Esophagus squamous epithelium (tissue), 5 donors: ENCODE data around the gene MLLT10. TPM values are rescaled to one million over a fixed set of nuclear protein-coding genes. Genes with fewer than 3 reads are reported as not detected.

Experiments
- DNase-seq: peaks from one replicate; lab custom pipeline; 2025; lab: John Stamatoyannopoulos, UW
- H3K27ac ChIP-seq, 4 donors: fragments of 200-600 bp; sonication (generic); one replicate each; pipeline ENCODE4 v1.5.1; 2016 to 2019; ENCODE audit warnings: mild to moderate bottlenecking in 1 of 4
- H3K27me3 ChIP-seq, 4 donors: fragments of 200-600 bp; sonication (generic); 1 replicate in 3 of 4; 2 replicates in 1 of 4; pipeline versions ENCODE4 v1.5.1 to v1.6.0; 2017 to 2021; ENCODE audit warnings: antibody characterized with exemption in 1 of 4
- H3K36me3 ChIP-seq, 3 donors: fragments of 200-600 bp; sonication (generic); one replicate each; pipeline ENCODE4 v1.5.1; 2016 to 2019
- H3K4me1 ChIP-seq, 3 donors: fragments of 200-600 bp; sonication (generic); one replicate each; pipeline ENCODE4 v1.5.1; 2017 to 2019
- H3K4me3 ChIP-seq, 4 donors: fragments of 200-600 bp; sonication (generic); 1 replicate in 3 of 4; 2 replicates in 1 of 4; pipeline ENCODE4 v1.5.1; 2016 to 2019; ENCODE audit warnings: mild to moderate bottlenecking in 2 of 4, moderate library complexity in 1 of 4
- H3K9me3 ChIP-seq, 3 donors: fragments of 200-600 bp; sonication (generic); one replicate each; pipeline ENCODE4 v1.5.1; 2016 to 2019
- POLR2A ChIP-seq, 4 donors: fragments of 450-650 bp; IDR thresholded peaks; one replicate each; pipeline ENCODE4 v1.6.1; 2017; ENCODE audit warnings: antibody characterized with exemption in 4 of 4, mild to moderate bottlenecking in 4 of 4, moderate library complexity in 3 of 4
- WGBS, 2 donors: methylation state at CpG; one replicate each; pipeline ENCODE4 v1.1.5; 2018; 5-methylcytosine and 5-hydroxymethylcytosine counted together
- intact Hi-C: fragments of 100-400 bp; cut with DNase I; formaldehyde crosslinking; loops from one replicate; pipeline ENCODE4 v1.15.0; 2022
- total RNA-seq, 4 donors: library from RNA; depleted of rRNA; stranded (reverse); fragments of >200 nt; gene quantifications; one replicate each; pipeline ENCODE4 v1.1.0, GENCODE V29; 2016
- TF ChIP-seq, protein P1 (sequence below), 6 experiments: fragments of 450-650 bp in 4 of 6; fragments of 200-600 bp in 2 of 6; sonication (generic) in 2 of 6; IDR thresholded peaks; one replicate each; pipeline ENCODE4 v1.5.1; 2016 to 2019; ENCODE audit warnings: antibody characterized with exemption in 6 of 6, mild to moderate bottlenecking in 4 of 6, moderate library complexity in 4 of 6
- donor health status: DM: yes; HTN: yes; CAD: no.

Gene MLLT10
- total RNA-seq, 4 donors from 2014 or later, result 22.7 to 49.6 (median 32.4) TPM

- H3K27me3 ChIP-seq, result peaks cover 0 to 38% (median 0%) of the 10 kb centered on the region in 4 donors
- peak overlapping the region; percentile 63 to 81 (median 77) for H3K27ac ChIP-seq
- peak overlapping the region; percentile 54 to 80 (median 76) for H3K4me3 ChIP-seq
- WGBS, 2 donors, result 2 to 8% methylated on average over 11 to 17 of the region's 37 CpGs
- peaks cover 8 to 39% (median 8%) of the 10 kb centered on the region in 3 donors for H3K4me1 ChIP-seq
- H3K9me3 ChIP-seq, result no peaks in the 10 kb centered on the region
- intact Hi-C loops, result loop anchor here (10.0 kb wide), 1 partner anchor 222 kb away; no protein-coding TSS in a partner anchor
- TF ChIP-seq, protein P1, sequence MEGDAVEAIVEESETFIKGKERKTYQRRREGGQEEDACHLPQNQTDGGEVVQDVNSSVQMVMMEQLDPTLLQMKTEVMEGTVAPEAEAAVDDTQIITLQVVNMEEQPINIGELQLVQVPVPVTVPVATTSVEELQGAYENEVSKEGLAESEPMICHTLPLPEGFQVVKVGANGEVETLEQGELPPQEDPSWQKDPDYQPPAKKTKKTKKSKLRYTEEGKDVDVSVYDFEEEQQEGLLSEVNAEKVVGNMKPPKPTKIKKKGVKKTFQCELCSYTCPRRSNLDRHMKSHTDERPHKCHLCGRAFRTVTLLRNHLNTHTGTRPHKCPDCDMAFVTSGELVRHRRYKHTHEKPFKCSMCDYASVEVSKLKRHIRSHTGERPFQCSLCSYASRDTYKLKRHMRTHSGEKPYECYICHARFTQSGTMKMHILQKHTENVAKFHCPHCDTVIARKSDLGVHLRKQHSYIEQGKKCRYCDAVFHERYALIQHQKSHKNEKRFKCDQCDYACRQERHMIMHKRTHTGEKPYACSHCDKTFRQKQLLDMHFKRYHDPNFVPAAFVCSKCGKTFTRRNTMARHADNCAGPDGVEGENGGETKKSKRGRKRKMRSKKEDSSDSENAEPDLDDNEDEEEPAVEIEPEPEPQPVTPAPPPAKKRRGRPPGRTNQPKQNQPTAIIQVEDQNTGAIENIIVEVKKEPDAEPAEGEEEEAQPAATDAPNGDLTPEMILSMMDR (IDR thresholded peaks at IDR 0.05), result no peak
- no peak for TF ChIP-seq POLR2A (IDR thresholded peaks at IDR 0.05)
- peak; percentile 13 for DNase-seq
- H3K36me3 ChIP-seq, result no peaks in the 10 kb centered on the region
Observed at GRCh38 chr10:21497177-21497807, 36.7 kb upstream of the MLLT10 start.

DNA sequence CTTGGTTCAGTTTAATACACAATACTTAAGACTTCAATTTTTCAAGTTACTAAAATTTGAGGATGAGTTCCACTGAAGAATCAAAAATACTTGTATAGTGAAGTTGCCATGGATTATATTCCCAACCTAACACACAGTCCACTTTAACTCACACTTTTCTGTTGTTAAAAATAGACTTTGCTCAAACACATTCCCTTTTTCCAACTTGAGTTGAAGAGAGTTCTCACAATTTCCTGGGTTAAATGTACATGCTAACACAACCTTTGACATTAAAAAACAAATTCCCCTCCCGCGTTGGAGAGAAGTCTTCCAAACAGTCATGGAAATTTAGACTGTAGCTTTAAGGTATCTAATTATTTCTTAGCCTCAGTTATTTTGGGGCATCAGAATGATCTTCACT is 35.7 kb upstream of the MLLT10 start:
- TF ChIP-seq, protein P1 (IDR thresholded peaks at IDR 0.05), result no peak
- TF ChIP-seq POLR2A (IDR thresholded peaks at IDR 0.05), result no peak
- no peak overlapping the region for H3K27ac ChIP-seq
- peaks cover 0 to 38% (median 0%) of the 10 kb centered on the region in 4 donors for H3K27me3 ChIP-seq
- intact Hi-C loops, result loop anchor here (10.0 kb wide), 1 partner anchor 224 kb away; no protein-coding TSS in a partner anchor
- no peak overlapping the region for H3K4me3 ChIP-seq
- WGBS, 2 donors, result 90 to 93% methylated on average over 2 of the region's 2 CpGs
- no peaks in the 10 kb centered on the region for H3K9me3 ChIP-seq
- no peak for DNase-seq
- no peaks in the 10 kb centered on the region for H3K36me3 ChIP-seq
- peaks cover 8 to 39% (median 8%) of the 10 kb centered on the region in 3 donors for H3K4me1 ChIP-seq

DNA sequence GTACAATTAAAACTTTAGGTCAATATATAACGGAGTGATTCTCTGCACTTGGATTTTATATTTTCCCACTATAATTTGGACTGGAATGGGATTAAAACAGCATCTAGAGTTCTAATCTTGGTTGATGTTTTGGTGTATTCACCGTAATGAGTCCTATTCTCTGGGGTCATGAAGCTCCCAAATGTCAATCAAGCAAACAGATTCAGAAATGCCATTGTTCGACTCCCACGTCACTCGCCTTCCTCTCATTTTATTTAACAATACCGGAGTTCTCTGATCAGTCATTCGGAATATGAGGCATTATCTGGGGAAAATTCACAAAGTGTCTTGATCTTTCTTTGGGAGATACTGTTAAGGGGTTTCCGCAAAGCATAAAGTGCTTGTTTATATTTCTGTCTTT is 35.0 kb upstream of the MLLT10 start:
- H3K27ac ChIP-seq, result no peak overlapping the region
- no peaks in the 10 kb centered on the region for H3K36me3 ChIP-seq
- TF ChIP-seq, protein P1 (IDR thresholded peaks at IDR 0.05), result no peak
- TF ChIP-seq POLR2A (IDR thresholded peaks at IDR 0.05), result no peak
- no peaks in the 10 kb centered on the region for H3K9me3 ChIP-seq
- peaks cover 0 to 35% (median 0%) of the 10 kb centered on the region in 4 donors for H3K27me3 ChIP-seq
- peaks cover 8 to 36% (median 8%) of the 10 kb centered on the region in 3 donors for H3K4me1 ChIP-seq
- 93 to 99% methylated on average over 8 of the region's 8 CpGs for WGBS, 2 donors
- no peak for DNase-seq
- H3K4me3 ChIP-seq, result no peak overlapping the region
- intact Hi-C loops, result loop anchor here (10.0 kb wide), 1 partner anchor 224 kb away; no protein-coding TSS in a partner anchor

DNA sequence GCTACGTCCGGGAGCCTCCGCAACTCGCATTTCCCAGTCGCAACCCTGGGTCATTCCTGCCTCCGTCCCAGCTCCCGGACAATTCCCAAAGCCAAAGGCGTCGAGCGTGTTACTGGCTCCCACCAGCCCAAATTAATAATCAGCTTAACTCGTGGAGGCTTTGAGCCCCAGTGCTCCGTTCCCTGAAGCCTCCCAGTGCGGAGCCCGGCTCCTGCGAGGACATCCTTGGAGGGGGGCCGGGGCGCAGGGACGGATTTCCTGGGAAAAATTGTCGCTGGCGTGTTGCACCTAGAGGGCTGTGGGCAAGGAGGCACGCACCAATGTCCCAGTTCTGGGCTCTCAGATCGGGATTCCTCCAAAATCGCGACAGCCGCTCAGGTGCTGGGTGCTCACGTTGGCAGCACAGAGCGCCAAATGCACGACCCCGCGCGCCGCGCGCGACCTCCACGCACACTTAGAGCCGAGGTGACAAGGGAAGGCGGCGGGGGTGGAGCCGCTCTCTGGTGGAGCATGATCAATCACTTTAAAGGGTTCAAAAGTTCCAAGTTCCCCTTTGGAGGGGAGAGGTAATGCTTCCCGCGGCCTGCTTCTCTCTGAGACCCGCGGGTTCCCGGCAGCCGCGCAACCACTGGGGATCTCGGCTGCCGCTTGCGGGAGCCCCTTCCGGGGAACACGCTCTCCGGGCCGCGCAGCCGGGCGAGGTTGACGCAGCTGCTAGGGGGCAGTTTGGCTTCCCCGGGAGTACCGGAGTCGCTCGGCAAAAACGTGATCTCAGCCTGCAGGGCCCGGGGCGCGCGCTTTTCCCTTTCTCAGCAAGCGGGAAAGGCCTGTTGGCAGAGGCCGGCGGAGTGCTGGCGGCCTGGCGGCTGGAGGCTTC is 34.1 kb upstream of the MLLT10 start:
- Histone ChIP-seq H3K4me3 (peak overlapping the region in 3 of 4 donors; percentile 21 to 51 (median 30)), H3K27ac (no peak overlapping the region), H3K4me1 (peaks cover 2 to 27% (median 5%) of the 10 kb centered on the region in 3 donors), H3K9me3 (no peaks in the 10 kb centered on the region), H3K36me3 (no peaks in the 10 kb centered on the region), H3K27me3 (peaks cover 0 to 25% (median 0%) of the 10 kb centered on the region in 4 donors)
- intact Hi-C loops, result loop anchor here (10.0 kb wide), 1 partner anchor 225 kb away; no protein-coding TSS in a partner anchor
- WGBS, 2 donors, result 76 to 78% methylated on average over 37 of the region's 72 CpGs
- no peak for DNase-seq
- no peak for TF ChIP-seq POLR2A (IDR thresholded peaks at IDR 0.05)
- TF ChIP-seq, protein P1 (IDR thresholded peaks at IDR 0.05), result no peak
